Natural killer cell treated with Interleukin-12 subunit alpha and Interleukin-12 subunit beta and Interleukin-15 and Interleukin-18, amount 100 ng/mL, for 72 hours (primary cell): ENCODE measurements around the gene ZNRD2. TPM values are rescaled to one million over a fixed set of nuclear protein-coding genes. Genes with fewer than 3 reads are reported as not detected.

Experiments
- ATAC-seq, 2 donors: fragments of 150-1000 bp; cut with Tn5 transposase in 1 of 2; sonication (Bioruptor Pico), chemical (Tn5 transposase) in 1 of 2; 2 replicates each; pipeline ENCODE4 v1.10.0; 2021
- DNase-seq: peaks from one replicate; pipeline ENCODE4 v3.0.0; 2022; ENCODE audit warnings: low spot score
- H3K27ac Mint-ChIP-seq, 2 donors: 1 replicate in 1 of 2; 2 replicates in 1 of 2; pipeline ENCODE4 v1.8.0; 2022; ENCODE audit warnings: mixed read lengths in 2 of 2, mild to moderate bottlenecking in 1 of 2, moderate library complexity in 1 of 2
- H3K27me3 Mint-ChIP-seq, 2 donors: 1 replicate in 1 of 2; 2 replicates in 1 of 2; pipeline ENCODE4 v1.8.0; 2022; ENCODE audit warnings: mixed read lengths in 2 of 2
- H3K36me3 Mint-ChIP-seq: one replicate; pipeline ENCODE4 v1.8.0; 2022; ENCODE audit warnings: mixed read lengths
- H3K4me1 Mint-ChIP-seq, 2 donors: 1 replicate in 1 of 2; 2 replicates in 1 of 2; pipeline ENCODE4 v1.8.0; 2022; ENCODE audit warnings: low read depth in 2 of 2, mixed read lengths in 2 of 2, mild to moderate bottlenecking in 1 of 2
- H3K4me3 Mint-ChIP-seq: one replicate; pipeline ENCODE4 v1.8.0; 2022; ENCODE audit warnings: mixed read lengths
- H3K9me3 Mint-ChIP-seq: 2 replicates; pipeline ENCODE4 v1.8.0; 2022; ENCODE audit warnings: mixed read lengths
- total RNA-seq, 2 donors: library from RNA; stranded (reverse); gene quantifications; one replicate each; pipeline ENCODE4 v1.2.3, GENCODE V29; 2022

ZNRD2 gene
- total RNA-seq, 2 donors from 2014 or later, result 55.8 to 89.3 TPM

GRCh38 chr11:65542738-65543390 lies 27.4 kb upstream of the ZNRD2 start:
- H3K27me3 Mint-ChIP-seq, result no peaks in the 10 kb centered on the region
- H3K4me3 Mint-ChIP-seq, result no peak overlapping the region
- no peak for DNase-seq
- peaks cover 22 to 40% of the 10 kb centered on the region in 2 donors for H3K4me1 Mint-ChIP-seq
- H3K9me3 Mint-ChIP-seq, result no peaks in the 10 kb centered on the region
- peak overlapping the region; percentile 15 to 79 for H3K27ac Mint-ChIP-seq
- H3K36me3 Mint-ChIP-seq, result no peaks in the 10 kb centered on the region
- ATAC-seq, result no peak

GRCh38 chr11:65545853-65546216 lies 24.4 kb upstream of the ZNRD2 start:
- Mint-ChIP-seq H3K4me3 (peak overlapping the region; percentile 58), H3K4me1 (peaks cover 31 to 52% of the 10 kb centered on the region in 2 donors), H3K9me3 (no peaks in the 10 kb centered on the region), H3K36me3 (no peaks in the 10 kb centered on the region), H3K27ac (peak overlapping the region; percentile 46 to 88), H3K27me3 (no peaks in the 10 kb centered on the region)
- no peak for DNase-seq
- ATAC-seq, result no peak

DNA sequence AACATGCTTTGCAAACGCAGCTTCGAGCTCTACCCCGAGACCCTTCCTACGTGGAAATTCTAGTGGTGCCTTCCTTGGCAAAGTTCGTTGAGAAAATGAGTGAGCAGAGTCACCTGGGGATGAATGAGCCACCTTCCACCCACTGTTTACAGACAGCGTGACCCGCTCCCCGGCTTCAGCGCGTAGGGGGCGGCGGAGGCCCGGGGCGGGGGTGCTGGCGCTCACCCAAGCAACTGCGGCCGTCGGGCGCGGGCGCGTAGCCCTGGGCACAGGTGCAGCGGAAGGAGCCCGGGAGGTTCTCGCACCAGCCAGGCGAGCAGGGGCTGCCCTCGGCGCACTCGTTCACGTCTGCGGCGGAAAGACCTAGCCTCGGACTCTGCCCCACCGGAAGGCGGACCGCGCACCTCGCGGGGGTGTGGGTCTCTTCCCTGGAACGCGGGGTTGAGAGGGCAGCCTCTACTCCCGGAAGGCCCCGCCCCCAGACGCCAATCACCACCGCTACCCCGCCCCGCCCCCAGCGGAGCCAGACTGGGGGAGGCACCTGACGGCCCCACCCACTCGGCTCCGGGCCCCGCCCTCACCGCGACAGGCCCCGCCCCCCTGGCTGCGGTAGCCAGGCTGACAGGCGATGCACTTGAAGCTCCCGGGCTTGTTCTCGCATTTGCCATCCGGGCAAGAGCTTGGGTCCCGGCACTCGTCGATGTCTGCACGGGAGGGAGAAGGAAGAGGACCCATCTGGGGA lies 23.9 kb upstream of the ZNRD2 start:
- peak; percentile 98 for DNase-seq
- Mint-ChIP-seq H3K36me3 (no peaks in the 10 kb centered on the region), H3K4me1 (peaks cover 32 to 52% of the 10 kb centered on the region in 2 donors), H3K27ac (peak overlapping the region; percentile 46 to 88), H3K4me3 (peak overlapping the region; percentile 58), H3K27me3 (no peaks in the 10 kb centered on the region), H3K9me3 (no peaks in the 10 kb centered on the region)
- ATAC-seq, result peak; percentile 95 to 98

DNA sequence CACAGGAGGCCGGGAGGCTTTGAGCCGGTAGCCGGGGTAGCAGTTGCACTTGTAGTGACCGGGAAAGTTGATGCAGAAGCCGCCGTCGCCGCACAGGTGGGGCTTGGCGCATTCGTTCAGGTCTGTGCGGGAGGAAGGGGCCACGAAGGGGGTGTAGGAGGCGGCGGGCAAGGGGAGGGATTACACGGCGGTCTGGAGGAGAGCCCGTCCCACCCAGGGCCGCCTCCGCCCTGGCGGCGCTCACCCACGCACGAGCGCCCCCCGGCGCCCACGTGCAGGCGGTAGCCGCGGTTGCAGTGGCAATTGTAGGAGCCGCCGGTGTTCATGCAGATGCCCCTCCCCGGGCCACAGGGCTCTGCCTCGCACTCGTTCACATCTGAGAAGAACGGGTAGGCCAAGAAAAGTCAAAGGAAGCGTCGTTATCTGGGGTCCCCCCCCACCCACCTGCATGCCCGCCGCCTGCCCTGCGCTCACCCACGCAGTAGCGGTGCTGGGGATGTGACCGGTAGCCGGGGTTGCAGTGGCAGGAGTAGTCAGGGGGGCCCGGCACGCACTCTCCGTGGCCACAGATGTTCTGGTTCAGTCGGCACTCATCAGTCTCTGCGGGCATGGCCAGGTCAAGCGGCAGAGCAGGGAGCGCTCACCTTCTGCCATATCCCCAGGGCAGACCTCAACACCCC lies 22.7 kb upstream of the ZNRD2 start:
- ATAC-seq (no peak), DNase-seq (no peak)
- no peaks in the 10 kb centered on the region for H3K36me3 Mint-ChIP-seq
- H3K4me3 Mint-ChIP-seq, result peak overlapping the region; percentile 41
- no peaks in the 10 kb centered on the region for H3K27me3 Mint-ChIP-seq
- H3K27ac Mint-ChIP-seq, result peak overlapping the region; percentile 31 to 83
- H3K9me3 Mint-ChIP-seq, result no peaks in the 10 kb centered on the region
- H3K4me1 Mint-ChIP-seq, result peaks cover 35 to 57% of the 10 kb centered on the region in 2 donors

- Mint-ChIP-seq H3K4me3 (peak overlapping the region; percentile 41), H3K4me1 (peaks cover 34 to 56% of the 10 kb centered on the region in 2 donors), H3K27ac (peak overlapping the region; percentile 31 to 83), H3K9me3 (no peaks in the 10 kb centered on the region), H3K27me3 (no peaks in the 10 kb centered on the region), H3K36me3 (no peaks in the 10 kb centered on the region)
- ATAC-seq, result no peak
- DNase-seq, result no peak
These were observed 21.9 kb upstream of the ZNRD2 start for GRCh38 chr11:65548395-65548794.

DNA sequence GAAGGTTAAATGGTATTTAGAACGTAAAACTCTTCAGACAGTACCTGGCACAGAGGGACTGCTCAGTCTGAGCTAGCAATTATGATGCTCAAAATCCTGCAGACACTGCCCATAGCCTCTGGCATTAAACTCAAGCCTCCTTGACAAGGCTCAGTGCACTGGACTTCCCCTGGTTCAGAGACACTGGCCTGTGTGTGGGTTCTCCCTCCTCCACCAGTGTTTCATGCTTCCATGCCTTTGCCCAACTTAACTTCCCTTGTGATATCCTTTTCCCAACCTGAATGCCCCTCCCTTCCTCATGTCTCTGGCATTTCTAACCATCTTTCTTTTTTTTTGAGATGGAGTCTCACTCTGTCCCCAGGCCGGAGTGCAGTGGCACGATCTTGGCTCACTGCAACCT lies 21.2 kb upstream of the ZNRD2 start:
- Mint-ChIP-seq H3K9me3 (no peaks in the 10 kb centered on the region), H3K27me3 (no peaks in the 10 kb centered on the region), H3K36me3 (no peaks in the 10 kb centered on the region), H3K4me1 (peaks cover 34 to 52% of the 10 kb centered on the region in 2 donors), H3K4me3 (no peak overlapping the region), H3K27ac (no peak overlapping the region)
- ATAC-seq (no peak), DNase-seq (no peak)

DNA sequence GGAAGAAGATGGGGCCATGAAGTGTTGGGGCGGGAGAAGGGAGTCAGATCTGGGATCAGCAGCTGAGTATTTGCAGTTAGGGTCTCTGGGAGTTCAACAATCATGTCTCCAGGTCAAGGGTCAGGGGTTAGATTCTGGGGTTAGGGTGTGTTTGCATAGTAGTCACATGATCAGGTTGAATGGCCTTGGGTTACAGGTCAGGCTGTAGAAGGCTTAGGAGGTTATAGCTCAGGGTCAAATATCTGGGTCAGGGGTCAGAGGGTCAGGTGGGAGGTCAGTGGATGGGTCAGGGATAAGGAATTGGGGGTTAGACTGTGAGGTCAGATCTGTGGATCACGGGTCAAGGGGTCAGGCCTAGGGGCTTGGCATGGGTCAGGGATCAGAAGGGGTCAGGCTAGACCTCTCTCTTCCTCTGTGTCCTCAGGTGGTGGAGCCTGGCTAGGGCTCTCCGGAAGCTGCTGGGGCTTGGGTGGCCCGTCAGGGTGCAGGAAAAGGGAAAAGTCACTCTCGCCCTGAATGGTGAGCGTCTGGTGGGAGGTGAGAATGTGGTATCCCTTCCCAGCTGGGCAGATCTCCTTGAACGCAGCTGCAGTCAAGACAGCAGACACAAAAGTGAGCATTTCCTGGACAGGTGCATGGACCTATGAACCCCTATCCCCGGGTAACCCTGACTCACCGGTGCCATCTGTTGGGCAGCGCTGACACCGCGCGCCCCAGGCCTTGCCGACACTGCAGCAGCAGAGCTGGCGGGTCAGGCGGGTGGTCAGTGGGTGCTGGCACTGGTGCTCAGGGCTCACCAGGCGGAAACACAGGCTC lies 18.5 kb upstream of the ZNRD2 start:
- Mint-ChIP-seq H3K4me1 (peaks cover 47 to 52% of the 10 kb centered on the region in 2 donors), H3K9me3 (no peaks in the 10 kb centered on the region), H3K4me3 (no peak overlapping the region), H3K36me3 (no peaks in the 10 kb centered on the region), H3K27ac (peak overlapping the region in 1 of 2 donors; percentile 59), H3K27me3 (no peaks in the 10 kb centered on the region)
- peak; percentile 52 to 60 for ATAC-seq
- DNase-seq, result no peak

GRCh38 chr11:65552388-65552951 lies 17.8 kb upstream of the ZNRD2 start:
- Mint-ChIP-seq H3K27ac (peak overlapping the region in 1 of 2 donors; percentile 59), H3K4me3 (no peak overlapping the region), H3K36me3 (no peaks in the 10 kb centered on the region), H3K9me3 (no peaks in the 10 kb centered on the region), H3K4me1 (peaks cover 47 to 56% of the 10 kb centered on the region in 2 donors), H3K27me3 (no peaks in the 10 kb centered on the region)
- DNase-seq (no peak), ATAC-seq (no peak)

- DNase-seq, result peak; percentile 63
- H3K9me3 Mint-ChIP-seq, result no peaks in the 10 kb centered on the region
- H3K27me3 Mint-ChIP-seq, result no peaks in the 10 kb centered on the region
- no peaks in the 10 kb centered on the region for H3K36me3 Mint-ChIP-seq
- H3K4me3 Mint-ChIP-seq, result no peak overlapping the region
- peaks cover 41 to 51% of the 10 kb centered on the region in 2 donors for H3K4me1 Mint-ChIP-seq
- H3K27ac Mint-ChIP-seq, result no peak overlapping the region
- ATAC-seq, result peak; percentile 17 to 61
These were observed 16.8 kb upstream of the ZNRD2 start for GRCh38 chr11:65553301-65554001.

DNA sequence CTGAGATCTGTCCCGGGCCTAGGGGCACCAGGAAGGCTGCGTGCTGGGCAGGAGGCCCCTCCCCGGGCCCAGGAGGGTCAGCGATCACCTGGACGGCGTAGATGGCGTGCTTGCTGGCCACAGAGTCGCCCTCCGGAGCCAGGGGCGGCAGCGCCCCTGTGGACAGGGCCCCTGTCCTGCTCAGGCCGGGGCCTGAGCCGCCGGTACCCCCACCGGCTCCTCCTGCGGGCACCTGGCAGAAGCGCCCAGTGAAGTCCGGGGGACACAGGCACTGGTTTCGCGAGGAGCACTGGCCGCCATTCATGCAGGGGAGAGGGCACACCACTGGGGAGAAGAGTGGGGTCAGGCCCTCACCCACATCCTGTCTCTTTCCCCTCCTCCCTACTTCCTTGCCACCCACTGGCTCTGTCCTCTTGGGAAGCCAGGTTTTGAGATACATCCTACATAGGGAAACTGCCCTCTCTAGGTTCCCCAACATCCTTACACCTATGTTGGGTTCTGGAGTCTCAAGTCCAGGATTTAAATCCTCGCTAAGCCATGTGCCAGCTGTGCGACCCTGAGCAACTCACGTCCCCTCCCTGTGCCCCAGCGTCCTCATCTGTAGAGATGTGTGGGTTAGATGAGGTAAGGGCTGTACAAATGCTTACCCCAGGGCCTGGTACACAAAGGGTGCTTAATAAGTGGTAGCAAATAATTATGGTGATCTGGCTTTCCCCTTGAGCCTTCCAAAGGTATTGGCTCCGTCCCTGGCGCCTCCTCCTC lies 16.0 kb upstream of the ZNRD2 start:
- peak overlapping the region; percentile 27 for H3K4me3 Mint-ChIP-seq
- H3K27ac Mint-ChIP-seq, result peak overlapping the region; percentile 72 to 91
- DNase-seq (peak; percentile 56), ATAC-seq (no peak)
- H3K36me3 Mint-ChIP-seq, result no peaks in the 10 kb centered on the region
- peaks cover 38 to 48% of the 10 kb centered on the region in 2 donors for H3K4me1 Mint-ChIP-seq
- H3K27me3 Mint-ChIP-seq, result no peaks in the 10 kb centered on the region
- H3K9me3 Mint-ChIP-seq, result no peaks in the 10 kb centered on the region

DNA sequence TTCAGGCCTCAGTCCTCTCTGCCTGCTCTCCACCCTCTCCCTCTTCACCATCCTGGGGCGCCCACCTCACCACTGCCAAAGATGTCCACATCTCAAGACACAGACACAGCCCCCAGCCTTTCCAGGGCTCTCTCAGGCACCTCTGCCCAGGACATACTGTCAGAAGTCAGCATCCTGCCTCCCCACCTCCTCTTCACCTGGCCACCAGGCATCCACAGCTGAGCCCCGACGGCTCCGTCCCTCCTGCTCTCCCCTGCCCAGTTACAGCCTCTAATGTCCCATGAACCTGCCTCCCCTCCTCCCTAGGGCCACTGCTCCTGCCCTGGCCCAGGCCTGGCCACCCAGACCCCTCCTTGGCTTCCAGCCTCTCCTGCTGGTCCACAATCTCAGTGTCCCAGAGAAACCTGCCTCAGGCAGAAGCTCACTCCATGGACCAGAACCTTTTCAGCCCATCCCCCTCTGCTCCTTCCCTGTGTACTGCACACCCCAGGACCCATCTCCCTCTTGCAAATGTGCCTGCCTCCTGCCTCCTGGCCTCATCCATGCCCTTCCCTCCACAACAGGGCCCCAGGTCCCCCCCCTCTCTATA lies 15.3 kb upstream of the ZNRD2 start:
- Mint-ChIP-seq H3K36me3 (no peaks in the 10 kb centered on the region), H3K27ac (peak overlapping the region; percentile 72 to 91), H3K4me1 (peaks cover 40 to 49% of the 10 kb centered on the region in 2 donors), H3K4me3 (peak overlapping the region; percentile 27), H3K9me3 (no peaks in the 10 kb centered on the region), H3K27me3 (no peaks in the 10 kb centered on the region)
- ATAC-seq (no peak), DNase-seq (peak; percentile 53)

DNA sequence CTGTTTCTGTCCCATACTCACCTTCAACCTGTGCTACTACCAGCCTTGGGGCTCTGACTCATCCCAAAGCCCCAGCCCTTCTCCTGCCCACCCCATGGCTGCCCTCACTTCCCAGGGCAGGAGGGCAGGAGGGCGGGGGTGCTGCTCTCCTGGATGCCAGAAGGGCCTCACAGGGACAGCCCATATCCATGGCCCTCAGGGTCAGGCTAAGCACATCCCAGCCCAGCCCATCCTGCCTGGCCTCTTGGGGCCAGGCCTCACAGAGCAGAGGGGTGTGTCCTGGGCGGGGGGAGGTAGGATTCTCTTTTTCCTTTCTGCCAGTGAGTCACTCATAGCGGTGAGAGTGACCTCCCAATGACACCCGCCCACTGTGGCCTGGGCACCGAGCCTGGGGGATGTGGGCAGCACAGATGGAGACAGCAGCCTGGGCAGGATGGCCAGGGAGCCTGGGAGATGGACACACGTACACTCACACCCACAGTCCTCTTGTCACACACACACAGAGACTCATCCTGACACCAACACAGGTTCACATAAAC lies 14.5 kb upstream of the ZNRD2 start:
- Mint-ChIP-seq H3K9me3 (no peaks in the 10 kb centered on the region), H3K4me3 (peak overlapping the region; percentile 73), H3K27ac (peak overlapping the region; percentile 72 to 91), H3K4me1 (peaks cover 48 to 57% of the 10 kb centered on the region in 2 donors), H3K27me3 (no peaks in the 10 kb centered on the region), H3K36me3 (no peaks in the 10 kb centered on the region)
- ATAC-seq (peak; percentile 37 to 41), DNase-seq (peak; percentile 73)
